Keratinocyte (primary cell): ENCODE data around the gene UCHL1. TPM values are rescaled to one million over a fixed set of nuclear protein-coding genes. Genes with fewer than 3 reads are reported as not detected.
"Not testable (repeated sequence)": the region's sequence is repeated elsewhere in the genome, so short reads cannot be mapped to it uniquely, and the experiment has no call there.

Experiments
- DNase-seq: peaks from one replicate; pipeline ENCODE4 v3.0.0-alpha.2; 2011; ENCODE audit warnings: low read depth, missing footprints, low spot score
- FAIRE-seq: peaks from 2 replicates; lab custom pipeline; 2011; peaks lifted over from hg19 to GRCh38; lab: Jason Lieb, UNC
- H2AFZ ChIP-seq: 2 replicates; pipeline ENCODE4 v1.6.0; 2012; ENCODE audit warnings: low read length, control low read depth, inconsistent platforms; ENCODE audit not compliant: control insufficient read depth
- H3K27ac ChIP-seq: 2 replicates; pipeline ENCODE4 v1.5.1; 2011; ENCODE audit warnings: low read length; ENCODE audit not compliant: control insufficient read depth, insufficient read depth
- H3K27me3 ChIP-seq: 3 replicates; pipeline ENCODE4 v1.6.0; 2011; ENCODE audit warnings: low read length; ENCODE audit not compliant: control insufficient read depth, insufficient read depth; ENCODE audit errors: extremely low read depth
- H3K36me3 ChIP-seq, 2 experiments: 2 replicates in 1 of 2; 3 replicates in 1 of 2; pipeline ENCODE4 v1.5.1; 2011; ENCODE audit warnings: low read length in 2 of 2, mild to moderate bottlenecking in 1 of 2; ENCODE audit not compliant: control insufficient read depth in 2 of 2, insufficient read depth in 2 of 2; ENCODE audit errors: extremely low read depth in 1 of 2
- H3K4me1 ChIP-seq: 3 replicates; pipeline ENCODE4 v1.5.1; 2011; ENCODE audit warnings: low read length; ENCODE audit not compliant: control insufficient read depth, insufficient read depth; ENCODE audit errors: extremely low read depth
- H3K4me2 ChIP-seq: 3 replicates; pipeline ENCODE4 v1.6.0; 2011; ENCODE audit warnings: low read depth, low read length; ENCODE audit not compliant: control insufficient read depth, insufficient read depth; ENCODE audit errors: extremely low read depth
- H3K4me3 ChIP-seq, 3 experiments: fragments of 200-600 bp in 1 of 3; sonication (generic) in 1 of 3; 2 replicates in 2 of 3; 3 replicates in 1 of 3; pipeline ENCODE4 v1.5.1; 2011 to 2016; ENCODE audit warnings: low read length in 3 of 3, mild to moderate bottlenecking in 3 of 3, control low read depth in 2 of 3, inconsistent platforms in 1 of 3, low read depth in 1 of 3, mixed read lengths in 1 of 3, mixed run types in 1 of 3, moderate library complexity in 1 of 3; ENCODE audit not compliant: control insufficient read depth in 2 of 3, insufficient read depth in 2 of 3; ENCODE audit errors: extremely low read depth in 1 of 3
- H3K79me2 ChIP-seq: 2 replicates; pipeline ENCODE4 v1.6.0; 2012; ENCODE audit warnings: low read length; ENCODE audit not compliant: control insufficient read depth, insufficient read depth
- H3K9ac ChIP-seq: 3 replicates; pipeline ENCODE4 v1.6.0; 2011; ENCODE audit warnings: low read length; ENCODE audit not compliant: control insufficient read depth, insufficient read depth; ENCODE audit errors: extremely low read depth
- H3K9me1 ChIP-seq: 3 replicates; pipeline ENCODE4 v1.6.0; 2011; ENCODE audit warnings: low read length; ENCODE audit not compliant: control insufficient read depth, insufficient read depth; ENCODE audit errors: extremely low read depth
- H3K9me3 ChIP-seq: 2 replicates; pipeline ENCODE4 v1.5.1; 2012; ENCODE audit warnings: low read depth, low read length; ENCODE audit not compliant: control insufficient read depth
- H4K20me1 ChIP-seq: 3 replicates; pipeline ENCODE4 v1.6.0; 2011; ENCODE audit warnings: low read length; ENCODE audit not compliant: control insufficient read depth, insufficient read depth; ENCODE audit errors: extremely low read depth
- CTCF ChIP-seq, 3 experiments: IDR thresholded peaks in 1 of 3; conservative IDR thresholded peaks in 1 of 3; optimal IDR thresholded peaks in 1 of 3; 2 replicates in 2 of 3; 3 replicates in 1 of 3; pipeline versions ENCODE3 to v1.5.1; 2011; ENCODE audit warnings: low read length in 3 of 3, mild to moderate bottlenecking in 3 of 3, moderate library complexity in 2 of 3, control low read depth in 1 of 3, inconsistent platforms in 1 of 3; ENCODE audit not compliant: insufficient read depth in 2 of 3; ENCODE audit errors: extremely low read depth in 1 of 3
- EZH2 ChIP-seq: IDR thresholded peaks from one replicate; pipeline ENCODE4 v1.6.1; 2012; ENCODE audit warnings: inconsistent platforms, mild to moderate bottlenecking, low read length, moderate library complexity
- dilution Hi-C: fragments of 300-500 bp; cut with MboI; formaldehyde crosslinking; loops from one replicate; pipeline ENCODE4 v1.7.0; 2020; ENCODE audit warnings: low sequenced_read_pairs; ENCODE audit not compliant: extremely low pct_ligation_motif_present
- polyA plus RNA-seq, 5 experiments: library from polyadenylated mRNA; depleted of rRNA in 3 of 5; stranded (reverse) in 3 of 5; stranded (forward) in 1 of 5; unstranded in 1 of 5; fragments of >200 nt; gene quantifications; 1 replicate in 1 of 5; 2 replicates in 3 of 5; 3 replicates in 1 of 5; pipeline versions ENCODE4 v1.2.1 to v1.2.3, GENCODE V29; 2011 to 2012; ENCODE audit warnings: missing spikeins in 2 of 5, low read depth in 1 of 5, low replicate concordance in 1 of 5

The UCHL1 gene
- polyA plus RNA-seq, 1 donor (not counting 4 experiments of a cell fraction or from before 2014, with no cell fraction given): 3.0 TPM

DNA sequence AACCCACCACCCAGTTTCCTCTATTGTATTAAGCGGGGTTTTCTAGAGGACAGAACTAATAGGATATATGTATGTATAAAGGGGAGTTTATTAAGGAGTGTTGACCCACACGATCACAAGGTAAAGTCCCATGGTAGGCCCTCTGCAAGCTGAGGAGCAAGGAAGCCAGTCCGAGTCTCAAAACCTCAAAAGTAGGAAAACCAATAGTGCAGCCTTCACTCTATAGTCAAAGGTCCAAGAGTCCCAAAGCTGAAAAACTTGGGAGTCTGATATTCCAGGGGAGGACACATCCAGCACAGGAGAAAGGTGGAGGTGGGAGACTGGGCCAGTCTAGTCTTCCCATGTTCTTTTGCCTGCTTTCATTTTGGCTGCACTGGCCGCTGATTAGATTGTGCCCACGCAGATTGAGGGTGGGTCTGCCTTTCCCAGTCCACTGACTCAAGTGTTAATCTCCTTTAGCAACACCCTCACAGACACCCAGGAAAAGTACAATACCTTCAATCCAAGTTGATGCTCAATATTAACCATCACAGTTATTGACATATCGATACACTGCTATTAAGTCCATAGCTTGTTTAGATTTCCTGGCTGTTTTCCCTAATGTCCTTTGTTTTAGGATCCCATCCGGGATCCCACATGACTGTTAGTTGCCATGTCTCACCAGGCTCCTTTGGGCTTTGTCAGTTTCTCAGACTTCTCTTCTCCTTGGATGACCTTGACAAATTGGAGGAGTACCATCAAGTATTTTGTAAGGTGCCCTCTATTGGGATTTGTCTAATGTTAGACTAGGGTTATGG is 12.2 kb downstream of the UCHL1 start:
- Histone ChIP-seq H4K20me1 (no peaks in the 10 kb centered on the region), H3K4me3 (no peak overlapping the region), H3K4me1 (no peaks in the 10 kb centered on the region), H3K9me3 (no peaks in the 10 kb centered on the region), H3K36me3 (no peaks in the 10 kb centered on the region), H3K27ac (no peak overlapping the region), H2AFZ (no peak overlapping the region), H3K4me2 (no peak overlapping the region), H3K9ac (no peak overlapping the region), H3K9me1 (no peaks in the 10 kb centered on the region), H3K27me3 (no peaks in the 10 kb centered on the region), H3K79me2 (no peaks in the 10 kb centered on the region)
- no peak for DNase-seq
- FAIRE-seq: no peak
- dilution Hi-C loops: no loop called here
- TF ChIP-seq EZH2 (no peak), CTCF (optimal IDR thresholded peaks at IDR 0.05 in 1 of 3, IDR thresholded peaks at IDR 0.05 in 1 of 3, conservative IDR thresholded peaks at IDR 0.05 in 1 of 3; ENCODE audit: extremely low read depth in 1 of 3, insufficient read depth in 2 of 3, low read length in 3 of 3) (no peak)

DNA sequence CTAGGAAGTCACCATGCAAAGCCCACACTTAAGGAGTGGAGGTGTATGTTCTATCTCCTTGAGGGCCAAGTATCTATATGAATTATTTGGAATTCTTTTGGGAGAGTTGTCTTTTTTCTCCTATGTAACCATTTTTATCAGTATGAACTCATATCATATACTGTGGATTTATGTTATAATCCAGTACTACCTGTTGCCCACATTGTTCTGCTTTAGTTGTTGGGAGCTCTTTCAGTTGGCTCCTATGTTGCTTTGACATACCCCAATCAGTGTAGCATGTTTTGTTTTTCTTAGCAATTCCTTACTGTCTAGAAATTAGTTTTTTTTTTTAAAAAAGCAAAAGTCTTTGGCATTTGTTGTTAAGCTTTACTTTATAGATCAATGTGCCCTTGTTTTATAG is 13.0 kb downstream of the UCHL1 start:
- no peaks in the 10 kb centered on the region for H3K79me2 ChIP-seq
- no peaks in the 10 kb centered on the region for H3K36me3 ChIP-seq
- FAIRE-seq: no peak
- no peaks in the 10 kb centered on the region for H3K4me1 ChIP-seq
- H3K27ac ChIP-seq: no peak overlapping the region
- no peak overlapping the region for H2AFZ ChIP-seq
- no peak for DNase-seq
- H3K9ac ChIP-seq: no peak overlapping the region
- H3K9me3 ChIP-seq: no peaks in the 10 kb centered on the region
- H3K9me1 ChIP-seq: no peaks in the 10 kb centered on the region
- no peaks in the 10 kb centered on the region for H4K20me1 ChIP-seq
- no peaks in the 10 kb centered on the region for H3K27me3 ChIP-seq
- no peak overlapping the region for H3K4me2 ChIP-seq
- no peak overlapping the region for H3K4me3 ChIP-seq
- dilution Hi-C loops: no loop called here
- TF ChIP-seq EZH2 (no peak), CTCF (optimal IDR thresholded peaks at IDR 0.05 in 1 of 3, IDR thresholded peaks at IDR 0.05 in 1 of 3, conservative IDR thresholded peaks at IDR 0.05 in 1 of 3; ENCODE audit: extremely low read depth in 1 of 3, insufficient read depth in 2 of 3, low read length in 3 of 3) (no peak)

DNA sequence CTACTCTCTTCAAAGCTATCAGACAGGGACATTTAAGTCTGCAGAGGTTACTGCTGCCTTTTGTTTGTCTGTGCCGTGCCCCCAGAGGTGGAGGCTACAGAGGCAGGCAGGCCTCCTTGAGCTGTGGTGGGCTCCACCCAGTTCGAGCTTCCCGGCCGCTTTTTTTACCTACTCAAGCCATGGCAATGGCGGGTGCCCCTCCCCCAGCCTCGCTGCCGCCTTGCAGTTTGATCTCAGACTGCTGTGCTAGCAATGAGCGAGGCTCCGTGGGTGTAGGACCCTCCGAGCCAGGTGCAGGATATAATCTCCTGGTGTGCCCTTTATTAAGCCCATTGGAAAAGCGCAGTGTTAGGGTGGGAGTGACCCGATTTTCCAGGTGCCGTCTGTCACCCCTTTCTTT is 19.2 kb downstream of the UCHL1 start:
- H3K4me1 ChIP-seq, dilution Hi-C loops, H3K27me3 ChIP-seq, H3K4me3 ChIP-seq, H3K9ac ChIP-seq, H3K9me1 ChIP-seq, H3K79me2 ChIP-seq, DNase-seq, H3K4me2 ChIP-seq, H2AFZ ChIP-seq, H3K9me3 ChIP-seq, H4K20me1 ChIP-seq, H3K27ac ChIP-seq, FAIRE-seq, H3K36me3 ChIP-seq: not testable (repeated sequence)
